GM12801 (cell line): ENCODE data around the gene SCYL1.

Source experiments
- CTCF ChIP-seq: IDR thresholded peaks from one replicate; pipeline ENCODE4 v1.5.1; 2011; ENCODE audit warnings: control low read depth; ENCODE audit not compliant: insufficient read length; ENCODE audit errors: extremely low read depth

The SCYL1 gene

GRCh38 chr11:65560555-65561418 is 35.9 kb downstream of the SCYL1 start:
- no peak for TF ChIP-seq CTCF

DNA sequence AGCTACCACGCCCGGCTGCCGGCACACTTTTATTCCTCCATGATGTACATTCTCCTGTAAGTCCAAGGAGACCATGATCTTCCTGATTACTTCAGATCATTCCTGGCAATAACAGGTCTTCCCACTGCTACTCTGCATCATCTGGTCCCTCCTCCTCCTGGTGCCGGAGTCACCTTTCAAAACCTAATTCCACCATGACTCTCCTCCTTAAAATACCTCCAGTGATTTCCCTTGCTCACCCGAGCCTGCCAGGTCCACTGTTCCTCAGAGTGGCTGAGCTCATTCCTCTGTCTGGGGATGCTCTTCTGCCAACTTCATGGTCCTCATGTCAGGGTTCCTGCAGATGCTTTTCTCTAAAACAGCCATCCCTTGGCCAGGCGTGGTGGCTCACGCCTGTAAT is 37.1 kb downstream of the SCYL1 start:
- TF ChIP-seq CTCF, result no peak

DNA sequence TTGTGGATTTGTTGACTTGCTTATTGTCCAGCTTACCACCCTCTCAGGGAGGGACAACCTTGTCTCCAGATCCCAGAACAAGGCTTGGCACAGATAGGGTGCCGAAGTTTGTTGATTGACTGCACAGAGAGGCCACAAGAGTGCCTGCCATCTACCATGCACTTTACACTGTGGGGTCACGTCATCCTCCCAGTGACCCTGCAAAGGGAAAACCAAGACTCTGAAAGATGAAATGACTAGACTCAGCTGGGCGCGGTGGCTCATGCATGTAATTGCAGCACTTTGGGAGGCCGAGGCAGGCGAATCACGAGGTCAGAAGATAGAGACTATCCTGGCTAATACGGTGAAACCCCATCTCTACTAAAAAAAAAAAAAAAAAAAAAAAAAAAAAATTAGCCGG is 37.9 kb downstream of the SCYL1 start:
- no peak for TF ChIP-seq CTCF

DNA sequence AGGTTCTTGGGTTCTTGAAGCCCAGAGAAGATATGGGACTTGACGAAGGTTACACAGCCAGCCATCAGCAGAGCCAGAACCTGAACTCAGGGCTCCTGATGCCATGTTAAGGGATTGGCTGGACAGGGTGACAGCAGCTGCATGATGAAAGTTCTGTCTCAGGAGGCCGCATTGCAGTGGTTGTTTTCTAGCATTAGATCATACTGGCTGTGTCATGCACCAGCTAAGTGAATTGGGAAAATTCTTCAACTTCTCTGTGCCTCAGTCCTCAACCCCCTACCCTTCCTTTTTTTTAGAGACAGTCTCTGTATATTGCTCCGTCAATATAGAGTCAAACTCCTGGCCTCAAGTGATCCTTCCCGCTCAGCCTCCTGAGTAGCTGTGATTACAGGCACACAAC is 38.7 kb downstream of the SCYL1 start:
- no peak for TF ChIP-seq CTCF

DNA sequence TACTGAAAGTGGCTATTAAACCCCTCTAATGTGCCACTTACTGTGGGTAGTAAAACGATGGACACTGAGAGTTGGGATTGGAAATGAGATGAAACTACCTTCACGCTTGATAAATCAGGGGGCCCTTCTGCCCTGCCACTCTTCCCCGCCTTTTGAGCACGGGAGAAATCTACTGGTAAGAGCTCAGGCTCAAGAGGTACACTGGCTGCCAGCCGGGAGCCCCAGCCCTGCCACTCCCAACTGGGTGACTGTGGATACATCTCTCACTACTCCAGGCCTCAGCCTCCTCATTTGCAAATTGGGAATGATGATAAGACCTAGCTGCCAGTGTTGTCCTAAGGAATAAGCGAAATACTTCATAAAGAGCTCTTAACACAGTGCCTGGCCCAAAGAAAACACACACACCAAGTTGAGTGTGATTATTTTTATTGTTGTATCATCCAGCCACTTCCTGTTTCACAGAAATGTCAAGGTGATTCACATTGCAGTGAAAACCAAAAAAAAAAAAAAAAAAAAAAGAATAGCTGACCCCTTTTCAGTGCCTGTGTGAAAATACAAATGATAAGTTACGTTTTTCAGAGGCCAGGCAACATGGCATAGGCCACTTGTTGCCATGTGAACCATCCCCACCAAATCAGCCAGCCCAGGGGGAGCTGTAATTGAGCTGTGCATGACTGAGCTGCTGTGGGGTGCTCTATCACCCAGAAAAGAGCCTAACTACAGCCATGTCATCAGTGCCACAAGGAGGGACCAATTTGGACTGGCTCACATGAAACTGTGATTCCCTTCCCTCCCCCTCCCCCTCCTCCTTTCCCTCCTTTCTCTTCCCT is 41.0 kb downstream of the SCYL1 start:
- TF ChIP-seq CTCF, result no peak

DNA sequence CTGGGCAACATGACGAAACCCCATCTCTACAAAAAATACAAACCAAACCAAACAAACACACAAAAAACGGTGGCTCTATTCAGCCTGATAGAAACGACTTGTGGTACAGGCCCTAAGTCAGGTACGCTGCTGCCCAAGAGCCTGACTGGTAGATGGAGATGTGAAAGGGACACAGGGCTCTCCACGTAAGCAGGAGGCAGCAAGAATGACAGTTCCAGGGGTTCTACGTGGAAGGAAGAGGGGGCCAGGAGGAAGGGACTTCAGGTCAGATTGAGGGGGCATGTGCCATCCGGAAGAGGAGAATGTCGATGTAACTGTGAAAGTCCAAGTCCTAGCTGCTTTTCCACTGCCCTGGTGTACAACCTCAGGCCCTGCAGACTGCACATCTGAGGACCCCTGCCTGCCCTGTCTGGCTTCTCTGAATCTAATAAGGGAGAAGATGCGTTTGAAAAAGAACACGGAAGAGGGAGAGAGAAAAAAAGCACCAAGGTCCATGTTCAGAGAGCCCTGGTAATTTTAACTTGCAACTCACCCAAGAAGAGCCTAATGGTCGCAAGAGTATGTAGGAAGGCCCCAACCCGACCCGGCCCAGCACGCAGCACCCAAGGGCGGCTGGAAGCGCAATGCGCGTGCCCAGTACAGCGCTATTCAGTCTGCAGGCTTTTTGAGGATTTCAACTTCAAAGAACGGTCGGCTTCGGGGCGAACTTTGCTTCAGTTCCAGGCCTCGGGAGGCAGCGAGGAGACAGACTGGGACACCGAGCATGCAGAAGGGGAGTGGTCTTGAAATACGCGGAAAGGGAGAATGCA is 44.5 kb downstream of the SCYL1 start:
- TF ChIP-seq CTCF, result no peak
